CD4-positive, alpha-beta T cell treated with Interferon gamma for 1 hour (primary cell): ENCODE measurements around the gene DDI1.
"Not testable (repeated sequence)": the region's sequence is repeated elsewhere in the genome, so short reads cannot be mapped to it uniquely, and the experiment has no call there.

Source experiments
- DNase-seq: peaks from one replicate; pipeline ENCODE4 v3.0.0-alpha.2; 2020

Gene DDI1

GRCh38 chr11:104043142-104043541 is 6.7 kb downstream of the DDI1 start:
- no peak for DNase-seq

- no peak for DNase-seq
Observed at GRCh38 chr11:104043678-104044239, 7.3 kb downstream of the DDI1 start.

- no peak for DNase-seq
Observed at GRCh38 chr11:104046331-104046730, 9.9 kb downstream of the DDI1 start.

- not testable (repeated sequence) for DNase-seq
Observed at GRCh38 chr11:104046858-104047257, 10.4 kb downstream of the DDI1 start.

GRCh38 chr11:104049116-104049515 is 12.7 kb downstream of the DDI1 start:
- no peak for DNase-seq

- DNase-seq: no peak
Observed at GRCh38 chr11:104051778-104052177, 15.3 kb downstream of the DDI1 start.

GRCh38 chr11:104053743-104054478 is 17.5 kb downstream of the DDI1 start:
- no peak for DNase-seq

GRCh38 chr11:104054911-104055529 is 18.6 kb downstream of the DDI1 start:
- no peak for DNase-seq

GRCh38 chr11:104055596-104055995 is 19.2 kb downstream of the DDI1 start:
- DNase-seq: no peak

DNA sequence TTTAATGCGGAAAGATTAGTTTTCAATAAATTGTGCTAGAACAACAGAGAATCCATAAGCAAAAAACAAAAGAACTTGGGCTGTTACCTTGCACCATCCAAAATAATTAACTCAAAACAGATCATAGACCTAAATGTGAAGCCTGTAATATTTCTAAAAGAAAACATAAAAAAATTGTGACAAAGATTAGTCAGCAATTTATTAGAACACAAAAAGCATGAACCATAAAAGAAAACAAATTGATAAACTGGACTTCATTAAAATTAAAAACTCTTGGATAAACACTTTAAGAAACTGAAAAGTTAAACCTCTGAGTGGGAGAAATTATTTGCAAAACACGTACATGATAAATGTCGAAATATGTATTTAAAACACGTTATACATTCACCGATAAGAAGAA is 21.5 kb downstream of the DDI1 start:
- no peak for DNase-seq

DNA sequence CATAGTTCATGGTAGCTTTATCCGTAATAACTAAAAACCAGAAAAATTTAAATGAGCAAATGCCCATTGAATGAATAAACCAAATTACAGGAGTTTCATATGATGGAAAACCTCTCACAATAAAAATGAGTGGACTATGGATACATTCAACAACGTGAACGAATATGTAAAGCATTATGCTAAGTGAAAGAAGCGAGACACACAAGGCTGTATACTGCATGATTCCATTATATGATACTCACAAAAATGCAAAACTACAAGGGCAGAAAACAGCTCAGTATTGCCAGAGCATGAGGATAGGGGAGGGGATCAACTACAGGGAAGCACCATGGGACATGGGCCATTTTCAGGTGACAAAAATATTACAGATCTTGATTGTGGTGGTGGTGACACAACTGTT is 22.2 kb downstream of the DDI1 start:
- no peak for DNase-seq

- DNase-seq: no peak
Observed at GRCh38 chr11:104060004-104060794, 23.8 kb downstream of the DDI1 start.

DNA sequence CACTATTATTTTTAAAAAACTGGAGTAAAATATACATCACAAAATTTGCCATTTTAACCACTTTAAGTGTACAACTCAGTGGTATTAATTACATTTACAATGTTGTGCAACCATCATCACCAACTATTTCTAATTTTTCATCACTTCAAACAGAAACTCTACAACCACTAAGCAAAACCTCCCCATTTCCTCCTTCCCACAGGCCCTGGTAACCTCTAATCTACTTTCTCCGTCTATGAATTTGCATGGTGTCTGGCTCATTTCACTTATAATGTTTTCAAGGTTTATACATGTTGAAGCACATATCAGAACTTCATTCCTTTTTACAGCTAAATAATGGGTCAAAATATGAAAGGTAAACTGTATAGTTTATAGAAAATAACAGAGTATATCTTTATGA is 24.4 kb downstream of the DDI1 start:
- DNase-seq: no peak

GRCh38 chr11:104061853-104062521 is 25.5 kb downstream of the DDI1 start:
- DNase-seq: no peak

- no peak for DNase-seq
Observed at GRCh38 chr11:104064034-104064630, 27.7 kb downstream of the DDI1 start.

DNA sequence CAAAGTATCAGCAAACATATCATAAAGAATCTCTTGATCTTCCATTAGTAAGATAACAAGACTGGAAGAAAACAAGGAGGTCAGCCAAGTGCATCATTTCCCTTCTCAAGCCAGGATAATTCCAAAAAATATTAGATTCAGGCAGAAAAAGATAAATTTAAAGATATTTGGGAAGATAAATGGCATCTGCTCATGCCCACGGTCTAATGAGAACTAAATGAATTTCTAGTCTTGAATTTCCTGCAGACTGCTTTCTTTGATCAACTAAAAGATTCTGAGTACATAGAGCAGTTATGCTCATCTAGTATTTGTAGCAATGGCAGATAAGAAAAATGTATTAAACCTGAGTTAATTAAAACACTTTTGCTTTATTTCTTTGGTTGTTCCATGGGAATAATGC is 31.1 kb downstream of the DDI1 start:
- DNase-seq: no peak

- peak; percentile 29 for DNase-seq
Observed at GRCh38 chr11:104073950-104074705, 37.7 kb downstream of the DDI1 start.

DNA sequence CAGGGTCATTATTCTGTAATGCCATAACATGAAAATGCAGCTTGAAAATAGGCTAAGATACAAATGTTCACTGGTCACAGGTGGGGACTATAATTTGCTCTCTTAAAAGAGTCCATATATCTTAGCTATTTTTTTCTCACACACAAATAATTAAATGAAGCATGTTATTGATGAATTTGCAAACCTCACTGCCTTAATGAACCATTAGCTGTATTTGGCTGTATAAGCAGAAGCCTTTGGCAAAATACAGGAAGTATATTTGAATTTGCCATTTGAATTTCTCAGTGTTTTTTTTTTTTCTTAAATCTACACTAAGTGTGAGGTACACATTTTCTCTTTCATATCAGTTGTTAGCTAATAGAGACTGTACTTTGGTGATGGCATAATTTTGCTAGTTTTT is 38.7 kb downstream of the DDI1 start:
- no peak for DNase-seq

DNA sequence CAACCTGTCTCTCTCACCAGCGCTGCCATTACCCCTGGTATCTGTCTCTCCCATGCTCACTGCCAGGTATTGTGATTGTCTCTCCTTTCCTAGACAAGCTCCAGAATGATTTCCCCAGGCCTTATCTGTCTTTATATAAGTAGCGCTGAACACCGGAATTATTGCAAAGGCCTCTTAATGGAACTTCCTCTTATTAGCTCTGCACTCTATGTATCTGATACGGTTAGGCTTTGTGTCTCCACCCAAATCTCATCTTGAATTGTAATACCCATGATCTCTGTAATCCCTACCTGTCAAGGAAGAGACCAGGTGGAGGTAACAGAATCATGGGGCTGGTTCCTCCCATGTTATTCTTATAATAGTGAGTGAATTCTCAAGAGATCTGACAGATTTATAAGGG is 39.3 kb downstream of the DDI1 start:
- no peak for DNase-seq

- DNase-seq: no peak
Observed at GRCh38 chr11:104076455-104076854, 40.0 kb downstream of the DDI1 start.

DNA sequence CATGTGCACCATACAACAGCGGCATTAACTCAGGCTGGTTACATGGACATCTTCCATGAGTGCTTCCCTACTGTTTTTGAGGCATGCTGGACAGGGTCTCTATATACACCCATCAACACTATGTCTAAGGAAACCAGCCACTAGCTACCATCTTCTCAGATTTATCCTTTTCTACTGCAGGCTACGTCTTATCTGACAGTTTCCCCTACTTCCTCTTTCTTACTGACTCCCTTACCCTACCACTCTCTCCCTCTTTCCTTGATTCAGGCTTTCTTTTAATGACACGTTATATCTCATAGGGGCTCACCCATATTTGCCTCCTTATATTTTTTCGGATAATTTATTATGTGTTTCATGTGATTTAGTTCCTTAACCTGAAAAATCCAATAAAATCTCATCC is 41.8 kb downstream of the DDI1 start:
- DNase-seq: no peak

DNA sequence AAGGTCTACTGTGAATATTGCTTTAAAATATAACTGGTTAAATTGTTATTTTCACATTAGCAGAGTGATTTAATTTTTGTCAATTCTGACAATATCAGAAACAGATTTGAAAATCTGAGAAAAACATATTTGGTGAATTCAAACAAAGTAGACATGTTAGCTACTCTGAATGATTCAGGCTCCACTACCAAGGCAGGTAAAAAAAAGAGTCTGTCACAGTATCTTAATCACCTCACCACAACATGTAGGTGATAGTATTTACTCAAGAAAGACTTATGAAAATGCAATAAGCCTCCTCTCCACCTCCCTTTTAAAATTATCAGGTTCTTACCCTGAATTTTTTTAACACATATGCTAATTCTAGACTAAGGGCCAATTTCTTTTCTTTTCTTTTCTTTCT is 42.6 kb downstream of the DDI1 start:
- no peak for DNase-seq
